DMS114 treated with DMSO at 0.1 percent for 48 hours (cell line): Measurements from ENCODE around the gene IGF1R.

Experiments
- DNase-seq: peaks from one replicate; lab custom pipeline; 2025; ENCODE audit not compliant: unreplicated experiment; lab: John Stamatoyannopoulos, UW

IGF1R gene

DNA sequence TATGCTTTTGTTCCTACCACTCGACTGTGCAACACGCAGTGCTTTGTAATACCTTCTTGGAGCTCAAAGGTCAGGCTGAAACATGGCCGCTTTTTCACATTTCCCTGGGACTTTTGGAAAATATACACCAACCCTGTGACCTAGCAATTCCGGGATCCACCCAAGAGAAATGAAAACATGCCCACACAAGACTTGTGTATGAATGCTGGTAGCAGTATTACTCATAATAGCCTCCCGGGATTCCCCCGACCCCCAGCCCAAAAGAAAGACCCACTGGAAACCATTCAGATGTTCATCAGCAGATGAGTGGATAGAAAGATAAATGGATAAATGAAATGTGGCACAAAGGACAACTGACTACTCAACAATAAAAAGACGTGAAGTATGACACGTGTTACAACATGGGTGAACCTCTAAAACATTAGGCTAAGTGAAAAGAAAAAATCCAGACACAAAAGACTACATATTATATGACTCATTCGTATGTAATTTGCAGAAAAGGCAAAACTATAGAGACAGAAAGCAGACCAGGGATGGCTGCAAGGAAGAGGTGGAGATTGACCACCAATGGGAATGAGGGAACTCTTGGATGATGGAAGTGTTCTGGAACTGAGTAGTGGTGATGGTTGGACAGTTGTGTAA lies 255.2 kb downstream of the IGF1R start:
- no peak for DNase-seq

DNA sequence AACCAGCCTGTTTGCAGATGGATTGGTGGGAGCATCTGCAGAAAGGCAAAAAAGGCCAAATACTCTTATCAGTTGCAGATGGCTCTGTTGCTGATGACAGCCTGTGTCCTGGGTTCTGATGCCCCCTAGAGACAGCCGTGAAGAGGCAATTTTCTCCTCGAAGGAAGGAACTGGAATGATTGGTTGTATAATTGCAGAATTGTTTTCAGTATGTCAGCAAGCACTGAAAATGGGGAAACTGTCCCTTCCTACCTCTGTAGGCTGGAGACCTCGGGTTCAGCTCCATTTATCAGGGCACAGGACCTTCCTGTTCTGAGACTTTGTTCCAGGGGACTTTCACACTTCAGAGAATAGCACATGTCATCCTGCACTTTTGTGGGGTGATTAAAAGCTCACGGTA lies 256.2 kb downstream of the IGF1R start:
- peak; percentile 15 for DNase-seq

GRCh38 chr15:98905963-98906711 lies 257.8 kb downstream of the IGF1R start:
- no peak for DNase-seq

- no peak for DNase-seq
These were observed 258.4 kb downstream of the IGF1R start for GRCh38 chr15:98906712-98907083.

GRCh38 chr15:98907927-98908471 lies 259.7 kb downstream of the IGF1R start:
- no peak for DNase-seq

DNA sequence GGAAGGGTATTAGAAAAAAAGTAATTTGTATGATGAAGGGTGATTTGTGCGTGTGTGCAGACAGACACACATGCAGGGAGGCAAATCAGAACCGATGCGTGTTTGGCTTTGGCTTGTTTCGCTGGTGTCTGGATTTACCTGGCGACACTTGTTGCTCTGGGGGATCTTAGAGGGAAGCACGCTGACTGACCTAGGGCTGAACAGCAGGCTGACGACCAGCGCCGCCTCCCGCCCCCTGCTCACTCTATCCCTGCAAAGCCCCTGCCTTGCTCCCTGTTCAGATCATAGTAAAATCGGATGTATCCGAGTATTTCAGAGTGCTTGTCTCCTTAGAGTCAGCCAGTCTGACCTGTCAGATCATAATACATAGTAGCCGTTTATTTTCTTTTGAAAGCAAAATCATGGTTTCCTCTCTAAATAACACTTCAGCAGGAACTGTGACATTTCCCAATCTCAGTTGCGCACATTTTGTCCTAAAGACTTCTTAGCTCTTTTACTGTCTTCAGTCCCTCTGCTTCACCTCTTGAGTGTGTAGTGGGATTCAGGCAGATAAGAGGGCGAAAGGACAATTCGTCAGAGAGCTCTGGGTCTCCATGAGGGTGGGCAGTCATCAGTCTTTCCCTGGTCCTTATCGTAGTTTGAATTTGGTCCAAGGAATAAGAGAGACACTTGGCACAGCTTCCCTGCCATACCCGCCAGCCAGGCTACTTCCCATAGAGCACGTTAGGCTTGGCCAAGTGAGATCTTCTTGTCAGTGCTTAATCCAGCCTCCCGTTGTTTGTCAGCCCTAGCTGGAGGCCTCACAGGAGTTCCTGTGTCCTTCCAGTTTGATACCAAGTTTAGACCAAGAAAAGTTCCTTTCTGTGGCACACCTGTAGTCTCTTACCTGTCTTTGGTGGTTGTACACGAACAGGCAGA lies 261.9 kb downstream of the IGF1R start:
- DNase-seq = no peak

- DNase-seq = no peak
These were observed 266.3 kb downstream of the IGF1R start for GRCh38 chr15:98914626-98915025.

DNA sequence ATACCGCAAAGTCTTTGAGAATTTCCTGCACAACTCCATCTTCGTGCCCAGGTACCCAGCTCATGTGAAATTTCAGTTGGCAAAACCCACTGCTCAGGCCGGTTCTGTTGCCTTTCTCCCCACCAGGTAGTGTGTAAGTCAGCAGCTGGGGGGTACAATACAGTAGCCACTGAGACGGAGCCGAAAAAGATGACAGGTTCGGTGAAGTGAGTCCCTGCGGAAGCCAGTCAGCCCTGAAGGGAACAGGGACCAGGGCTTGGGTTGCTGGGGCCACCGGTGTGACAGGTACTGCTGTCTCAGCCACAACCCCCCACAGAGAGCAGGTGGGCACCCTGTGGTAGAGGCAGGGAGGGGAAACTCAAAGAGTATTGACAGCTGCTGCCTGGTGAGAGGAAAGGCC lies 268.5 kb downstream of the IGF1R start:
- DNase-seq = no peak

GRCh38 chr15:98917417-98917816 lies 269.1 kb downstream of the IGF1R start:
- no peak for DNase-seq

DNA sequence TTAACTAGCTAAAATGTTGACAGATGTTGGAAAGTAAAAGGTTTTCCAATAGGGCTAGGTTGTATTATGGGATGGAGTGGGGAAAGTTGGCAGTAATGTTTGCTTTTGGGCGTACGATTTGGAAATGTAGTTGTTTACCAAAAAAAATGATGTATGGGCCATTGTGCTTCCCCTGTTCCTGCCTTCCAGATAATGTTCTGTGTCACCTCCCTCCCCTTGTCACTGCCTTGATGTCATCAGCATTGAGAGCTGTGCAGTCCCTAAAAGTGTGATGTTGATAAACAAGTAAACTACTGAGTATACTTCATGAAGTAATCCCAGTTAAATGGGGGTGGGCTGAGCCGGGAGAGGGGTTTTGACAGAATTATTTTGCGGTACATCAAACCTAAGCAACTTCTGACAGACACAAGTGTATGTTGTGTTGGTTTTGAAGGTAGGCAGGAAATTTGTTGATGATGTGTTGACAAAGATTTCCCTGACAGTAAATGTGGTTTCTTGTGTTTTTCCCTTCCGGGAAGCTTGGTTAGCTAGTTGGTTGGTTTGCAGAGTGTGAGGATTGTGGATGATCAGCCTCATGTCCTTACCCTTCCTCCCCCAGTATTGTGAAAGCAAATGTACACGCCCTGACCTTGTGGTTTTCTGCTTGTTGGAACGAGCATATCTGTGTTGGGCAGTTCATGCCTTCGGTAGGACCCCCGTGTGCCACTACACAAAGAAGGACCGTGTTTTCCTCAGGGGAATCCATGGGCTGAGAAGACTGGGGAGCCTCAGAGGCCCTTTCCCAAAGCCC lies 271.9 kb downstream of the IGF1R start:
- no peak for DNase-seq

GRCh38 chr15:98923171-98923570 lies 274.8 kb downstream of the IGF1R start:
- DNase-seq = no peak

DNA sequence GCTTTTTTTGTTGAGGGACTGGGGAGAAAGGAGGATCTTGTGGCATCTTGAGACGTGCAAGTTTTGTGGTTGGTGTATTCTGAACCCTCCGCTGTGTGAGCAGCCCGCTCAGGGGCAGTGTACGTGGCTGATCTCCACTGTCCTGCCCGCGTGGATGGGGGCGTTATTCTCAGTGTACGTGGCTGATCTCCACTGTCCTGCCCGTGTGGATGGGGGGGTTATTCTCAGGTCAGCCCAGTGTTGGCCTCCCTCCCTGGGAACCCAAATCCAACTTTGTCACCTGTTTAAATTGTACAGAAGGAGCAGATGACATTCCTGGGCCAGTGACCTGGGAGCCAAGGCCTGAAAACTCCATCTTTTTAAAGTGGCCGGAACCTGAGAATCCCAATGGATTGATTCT lies 275.2 kb downstream of the IGF1R start:
- DNase-seq = no peak

GRCh38 chr15:98924401-98925049 lies 276.2 kb downstream of the IGF1R start:
- no peak for DNase-seq

GRCh38 chr15:98926236-98926635 lies 277.9 kb downstream of the IGF1R start:
- no peak for DNase-seq

GRCh38 chr15:98927022-98927421 lies 278.7 kb downstream of the IGF1R start:
- no peak for DNase-seq

DNA sequence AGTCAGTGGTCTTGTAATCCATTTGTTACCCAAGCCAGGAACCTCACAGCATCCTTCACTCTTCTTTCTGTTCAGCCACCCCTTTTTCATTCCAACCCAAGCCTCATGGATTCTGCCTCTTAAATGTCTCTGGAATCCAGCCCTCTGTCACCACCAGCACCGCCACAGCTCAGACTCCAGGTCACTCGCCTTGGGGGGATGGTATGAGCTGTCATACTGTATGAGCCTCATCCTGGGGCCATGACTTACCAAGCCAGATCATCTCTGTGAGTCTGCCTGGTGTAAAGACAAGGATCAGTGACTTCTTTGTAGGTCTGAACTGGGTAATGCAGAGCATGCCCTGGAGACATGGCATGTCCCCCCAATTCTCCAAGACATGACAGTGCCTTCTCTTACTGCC lies 279.7 kb downstream of the IGF1R start:
- DNase-seq = no peak

DNA sequence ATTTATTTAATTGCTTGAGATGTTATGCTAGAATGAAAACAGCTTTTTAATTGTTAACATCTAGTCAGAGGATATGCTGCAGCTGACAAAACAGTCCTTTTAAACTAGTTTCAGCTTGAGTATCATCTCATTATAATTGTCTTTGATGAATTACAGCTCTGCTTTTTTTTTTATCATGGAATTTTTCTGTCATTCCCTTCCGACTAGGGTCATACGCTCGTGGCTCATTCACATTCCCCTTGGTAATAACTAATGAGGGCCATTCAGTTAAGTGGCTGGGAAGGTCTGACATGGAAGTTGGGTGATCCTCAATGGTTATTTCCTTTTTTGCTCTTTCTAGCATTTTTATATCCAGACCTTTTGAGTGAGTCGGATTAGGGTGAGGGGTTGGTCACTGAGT lies 282.2 kb downstream of the IGF1R start:
- DNase-seq = no peak

DNA sequence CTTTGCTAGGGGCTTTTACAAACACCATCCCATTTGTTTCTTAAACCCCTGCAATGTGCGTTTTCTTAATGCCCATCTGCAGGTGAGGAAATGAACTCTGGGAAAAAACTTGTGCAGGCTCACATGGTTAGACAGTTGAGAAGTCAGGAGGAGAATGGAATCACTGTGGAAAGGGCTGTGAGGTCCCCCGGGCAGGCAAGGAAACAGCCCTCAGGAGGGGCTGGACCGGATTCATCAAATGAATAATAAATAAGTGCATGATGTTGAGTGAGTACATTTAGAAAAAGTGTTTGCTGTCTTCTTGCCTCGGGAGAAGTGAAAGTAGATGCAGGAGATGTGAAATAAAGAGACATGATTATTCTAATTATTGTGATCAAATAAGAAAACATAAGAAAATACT lies 282.7 kb downstream of the IGF1R start:
- no peak for DNase-seq

GRCh38 chr15:98933406-98933805 lies 285.1 kb downstream of the IGF1R start:
- DNase-seq = no peak

GRCh38 chr15:98935736-98936135 lies 287.4 kb downstream of the IGF1R start:
- DNase-seq = no peak
